ENCODE results near the gene MSL2. TPM values are rescaled to one million over a fixed set of nuclear protein-coding genes. Genes with fewer than 3 reads are reported as not detected.

The MSL2 gene
- total and polyA plus RNA-seq, 2 of the 8 experiments (the other 6 are each of a cell fraction or from before 2014, with no cell fraction given): 9.1 to 41.8 TPM

DNA sequence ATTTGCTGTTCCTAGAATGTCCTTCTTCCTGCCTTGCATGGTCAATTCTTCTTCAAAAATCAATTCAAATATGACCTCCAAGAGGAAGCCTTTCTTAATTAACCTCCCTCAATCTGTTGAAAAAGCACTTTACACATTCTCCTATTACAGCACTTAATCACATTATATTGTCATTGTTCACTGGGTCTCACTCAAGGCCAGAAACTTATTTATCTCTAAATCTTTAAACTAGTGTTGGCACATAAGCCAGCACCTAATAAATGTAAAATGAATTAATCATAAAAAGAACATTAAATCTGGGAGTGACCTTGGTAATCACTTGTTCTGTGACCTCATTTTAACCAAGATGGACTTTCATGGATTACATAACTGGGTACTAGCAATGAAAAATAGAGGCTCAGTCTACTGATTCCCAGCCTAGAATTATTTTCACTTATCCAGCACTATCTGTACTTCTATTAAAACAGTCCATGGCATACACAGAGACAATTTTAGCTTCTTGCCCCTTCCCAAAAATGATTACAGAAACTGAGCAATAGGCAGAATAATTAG, 22.1 kb downstream of the MSL2 start:
- no peak overlapping the region for H3K4me3 ChIP-seq (ENCODE audit: extremely low read depth in 1 of 4, insufficient read depth in 2 of 4, low read depth in 3 of 4, low read length in 4 of 4)
- no peak overlapping the region for H3K4ac ChIP-seq (replicated peaks; ENCODE audit: insufficient read length, low read depth, low read length)
- FAIRE-seq: no peak

More for the DNA sequence above, 22.1 kb downstream of the MSL2 start:
- Histone ChIP-seq H3K27me3 (replicated peaks in 1 of 4; ENCODE audit: control insufficient read depth in 3 of 4, extremely low read depth in 1 of 4, insufficient read depth in 3 of 4, low read length in 3 of 4) (no peaks in the 10 kb centered on the region), H3K4me1 (replicated peaks in 1 of 4; ENCODE audit: control insufficient read depth in 3 of 4, insufficient read depth in 4 of 4, low read length in 3 of 4) (no peaks in the 10 kb centered on the region), H2BK120ac (replicated peaks; ENCODE audit: low read depth, low read length) (no peak overlapping the region), H2BK12ac (ENCODE audit: low read depth, low read length) (no peak overlapping the region), H3K14ac (ENCODE audit: insufficient read length) (no peak overlapping the region), H3K18ac (ENCODE audit: extremely low read depth, low read length) (no peak overlapping the region), H2AK5ac (ENCODE audit: low read depth, low read length) (no peak overlapping the region), H2BK20ac (ENCODE audit: low read length) (no peak overlapping the region), H2BK5ac (ENCODE audit: low read depth, low read length) (no peak overlapping the region), H2BK15ac (ENCODE audit: low read length) (no peak overlapping the region), H3K36me3 (ENCODE audit: control insufficient read depth in 2 of 4, insufficient read depth in 4 of 4, low read length in 3 of 4) (no peaks in the 10 kb centered on the region), H4K5ac (ENCODE audit: insufficient read length, low read depth, low read length) (no peak overlapping the region), H4K8ac (ENCODE audit: extremely low read depth, insufficient read depth, low read length) (no peak overlapping the region), H3K27ac (ENCODE audit: low read depth, low read length) (no peak overlapping the region), H3K23me2 (ENCODE audit: low read depth, low read length) (peaks cover 4% of the 10 kb centered on the region; the same call in 1 of the 2 replicates), H4K91ac (replicated peaks; ENCODE audit: insufficient read length, low read length) (no peak overlapping the region), H3K23ac (ENCODE audit: insufficient read length) (no peak overlapping the region), H4K20me1 (replicated peaks in 1 of 2; ENCODE audit: control insufficient read depth in 1 of 2, insufficient read depth in 2 of 2, low read length in 2 of 2) (peaks cover 9 to 18% of the 10 kb centered on the region in 2 experiments), H3K4me2 (ENCODE audit: insufficient read depth in 1 of 2, low read depth in 2 of 2, low read length in 2 of 2) (no peak overlapping the region), H3K9ac (replicated peaks in 1 of 4; ENCODE audit: extremely low read depth in 1 of 4, low read depth in 3 of 4, low read length in 3 of 4) (no peak overlapping the region), H2AFZ (ENCODE audit: low read length) (no peak overlapping the region), H3K56ac (replicated peaks; ENCODE audit: insufficient read length, low read depth, low read length) (no peak overlapping the region), H3K9me3 (ENCODE audit: insufficient read depth in 2 of 2, low read depth in 1 of 2, low read length in 1 of 2) (no peaks in the 10 kb centered on the region), H3K79me1 (ENCODE audit: low read depth, low read length) (peaks cover 2% of the 10 kb centered on the region; the same call in 1 of the 2 replicates), H3K79me2 (ENCODE audit: control insufficient read depth in 1 of 2, insufficient read depth in 2 of 2, low read length in 2 of 2) (peaks cover 30 to 98% of the 10 kb centered on the region in 2 experiments)
- ChIA-PET POLR2A (ENCODE audit: partially characterized antibody) (no interaction called here), CTCF (ENCODE audit: partially characterized antibody) (no interaction called here)
- no peak for DNase-seq (ENCODE audit: low read depth in 1 of 2, low spot score in 2 of 2)
- no peak for TF ChIP-seq TAF1 (IDR thresholded peaks at IDR 0.05; ENCODE audit: low read depth, low read length)
- no peak for TF ChIP-seq CBX5 (IDR thresholded peaks at IDR 0.05; ENCODE audit: low read depth, low read length)
- TF ChIP-seq SIX5 (IDR thresholded peaks at IDR 0.05; ENCODE audit: low read depth, low read length): no peak
- no peak for TF ChIP-seq RAD21 (IDR thresholded peaks at IDR 0.05 in 1 of 2, conservative IDR thresholded peaks at IDR 0.05 in 1 of 2; ENCODE audit: low read depth in 2 of 2, low read length in 2 of 2)
- TF ChIP-seq POU5F1 (IDR thresholded peaks at IDR 0.05; ENCODE audit: low read depth, low read length): no peak
- TF ChIP-seq HDAC6 (IDR thresholded peaks at IDR 0.05; ENCODE audit: low read depth, low read length): no peak
- no peak for TF ChIP-seq GABPA (IDR thresholded peaks at IDR 0.05; ENCODE audit: borderline replicate concordance, insufficient read depth, low read length)
- TF ChIP-seq, protein P1, sequence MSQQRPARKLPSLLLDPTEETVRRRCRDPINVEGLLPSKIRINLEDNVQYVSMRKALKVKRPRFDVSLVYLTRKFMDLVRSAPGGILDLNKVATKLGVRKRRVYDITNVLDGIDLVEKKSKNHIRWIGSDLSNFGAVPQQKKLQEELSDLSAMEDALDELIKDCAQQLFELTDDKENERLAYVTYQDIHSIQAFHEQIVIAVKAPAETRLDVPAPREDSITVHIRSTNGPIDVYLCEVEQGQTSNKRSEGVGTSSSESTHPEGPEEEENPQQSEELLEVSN (IDR thresholded peaks at IDR 0.05): no peak
